ENCODE measurements around the gene ST3GAL4.

The ST3GAL4 gene

DNA sequence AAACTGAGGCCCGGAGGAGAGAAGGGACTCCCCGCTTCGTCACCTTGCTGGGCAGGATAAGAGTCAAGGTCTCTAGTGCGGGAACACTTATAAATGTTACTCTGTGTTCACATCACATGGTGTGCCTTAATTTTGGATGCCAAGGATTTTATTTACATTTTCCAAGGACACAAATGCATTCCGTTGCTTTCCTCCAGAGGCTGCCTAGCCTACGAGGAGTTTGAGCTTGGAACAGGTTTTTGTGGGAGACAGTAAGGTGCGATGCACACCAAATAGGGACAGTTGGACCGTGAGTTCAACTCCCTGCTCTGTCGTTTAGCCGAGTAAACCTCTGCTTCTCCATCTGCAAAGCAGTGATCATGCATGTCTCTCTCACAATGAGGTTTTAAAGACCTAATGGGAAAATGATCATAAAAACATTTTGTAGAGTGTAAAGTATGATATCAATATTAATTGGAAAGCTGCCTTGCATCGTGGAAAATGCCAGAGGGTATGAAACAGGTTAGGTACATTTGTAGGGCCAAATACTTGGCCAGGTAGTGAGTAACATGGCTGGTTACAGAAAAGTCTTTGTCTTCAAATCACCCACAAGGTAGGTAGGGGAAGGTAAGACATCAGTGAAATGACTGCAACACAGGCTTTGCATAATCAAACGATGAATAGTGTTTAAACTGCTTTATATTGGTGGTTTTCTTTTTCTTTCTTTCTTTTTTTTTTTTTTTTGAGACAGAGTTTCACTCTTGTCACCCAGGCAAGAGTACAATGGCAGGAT, 61.8 kb downstream of the ST3GAL4 start:
- Histone ChIP-seq H3K4me3 (ENCODE audit: low read depth in 1 of 5, low read length in 5 of 5) (peak overlapping the region in 4 of 5 donors; percentile 47 to 62 (median 52)), H3K9me3 (ENCODE audit: control insufficient read depth in 5 of 5, low read length in 5 of 5) (no peaks in the 10 kb centered on the region), H3K27me3 (ENCODE audit: control insufficient read depth in 5 of 5, insufficient read depth in 4 of 5, low read length in 5 of 5) (no peaks in the 10 kb centered on the region), H3K27ac (ENCODE audit: low read depth, low read length) (peak overlapping the region; percentile 62), H3K9ac (ENCODE audit: low read length in 5 of 5) (peak overlapping the region in 2 of 5 donors; percentile 51 to 65), H3K4me1 (ENCODE audit: control insufficient read depth in 5 of 5, insufficient read depth in 5 of 5, low read length in 5 of 5) (peaks cover 15 to 41% (median 34%) of the 10 kb centered on the region in 5 donors), H3K36me3 (ENCODE audit: control insufficient read depth in 5 of 5, insufficient read depth in 5 of 5, low read length in 5 of 5) (peaks cover 0 to 17% (median 9%) of the 10 kb centered on the region in 5 donors)

DNA sequence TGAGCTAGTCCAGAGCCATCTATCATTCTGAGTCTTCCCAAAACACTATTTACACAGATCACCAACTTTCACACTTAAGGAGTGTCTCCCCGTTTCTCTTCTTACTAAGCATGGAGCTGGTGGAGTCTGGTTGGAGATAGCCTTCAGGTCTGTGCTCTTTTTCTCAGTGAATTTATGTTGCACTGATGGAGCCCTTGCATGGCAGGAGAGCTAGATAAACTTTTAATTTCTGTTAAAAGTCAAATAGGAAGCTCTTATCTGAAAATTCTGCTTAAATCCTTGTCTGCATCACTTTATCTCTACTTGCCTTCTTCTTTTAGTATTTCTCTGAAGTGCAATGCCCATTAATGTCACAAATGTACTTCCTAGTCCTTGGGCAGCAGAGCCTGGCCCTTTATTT, 63.4 kb downstream of the ST3GAL4 start:
- Histone ChIP-seq H3K9me3 (ENCODE audit: control insufficient read depth in 5 of 5, low read length in 5 of 5) (no peaks in the 10 kb centered on the region), H3K4me3 (ENCODE audit: low read depth in 1 of 5, low read length in 5 of 5) (no peak overlapping the region), H3K9ac (ENCODE audit: low read length in 5 of 5) (no peak overlapping the region), H3K36me3 (ENCODE audit: control insufficient read depth in 5 of 5, insufficient read depth in 5 of 5, low read length in 5 of 5) (peaks cover 0 to 3% (median 1%) of the 10 kb centered on the region in 5 donors), H3K27ac (ENCODE audit: low read depth, low read length) (no peak overlapping the region), H3K4me1 (ENCODE audit: control insufficient read depth in 5 of 5, insufficient read depth in 5 of 5, low read length in 5 of 5) (peaks cover 15 to 41% (median 34%) of the 10 kb centered on the region in 5 donors), H3K27me3 (ENCODE audit: control insufficient read depth in 5 of 5, insufficient read depth in 4 of 5, low read length in 5 of 5) (no peaks in the 10 kb centered on the region)

DNA sequence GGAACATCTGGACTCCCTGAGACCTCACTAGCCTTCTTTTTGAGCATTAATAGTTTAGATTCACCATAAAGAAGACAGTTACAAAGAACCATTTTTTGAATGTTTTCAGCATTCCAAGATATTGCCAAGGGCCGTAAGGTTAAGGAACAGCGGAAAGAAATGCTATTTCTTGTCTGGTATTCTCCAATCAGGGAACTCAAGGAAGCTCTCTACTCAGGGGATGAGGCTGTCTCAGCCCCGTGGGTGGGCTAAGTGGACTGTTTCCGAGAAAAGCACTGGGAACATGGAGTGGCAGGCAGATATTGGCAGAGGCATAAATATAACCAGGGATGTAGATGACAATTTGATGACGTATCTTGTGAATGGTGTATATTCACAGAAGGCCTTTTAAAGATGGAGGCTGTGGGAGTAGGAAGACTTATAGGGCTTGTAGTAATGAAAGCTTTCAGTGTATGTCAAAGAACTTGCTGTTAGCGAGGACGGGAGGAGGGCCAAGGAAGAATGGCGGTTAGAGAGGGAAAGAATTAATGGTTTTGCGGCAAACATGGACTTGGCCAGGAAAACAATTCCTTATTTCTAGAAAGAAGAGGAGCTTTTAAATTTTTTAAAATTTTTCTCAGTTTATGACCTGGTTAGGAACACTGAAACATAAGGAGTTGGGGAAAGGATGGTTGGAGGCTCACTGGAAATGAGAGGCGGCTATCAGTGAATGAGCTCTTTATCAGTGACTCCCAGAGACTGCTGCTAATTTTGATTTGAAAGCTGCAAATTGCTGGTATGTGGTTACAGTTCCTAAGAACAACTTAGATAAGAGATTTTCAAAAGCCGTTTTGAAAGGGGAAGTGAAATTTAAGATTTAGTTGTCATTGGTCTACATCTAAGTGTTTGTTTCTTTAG, 64.6 kb downstream of the ST3GAL4 start:
- Histone ChIP-seq H3K4me1 (ENCODE audit: control insufficient read depth in 5 of 5, insufficient read depth in 5 of 5, low read length in 5 of 5) (peaks cover 13 to 31% (median 27%) of the 10 kb centered on the region in 5 donors), H3K9ac (ENCODE audit: low read length in 5 of 5) (no peak overlapping the region), H3K9me3 (ENCODE audit: control insufficient read depth in 5 of 5, low read length in 5 of 5) (no peaks in the 10 kb centered on the region), H3K4me3 (ENCODE audit: low read depth in 1 of 5, low read length in 5 of 5) (no peak overlapping the region), H3K27ac (ENCODE audit: low read depth, low read length) (no peak overlapping the region), H3K36me3 (ENCODE audit: control insufficient read depth in 5 of 5, insufficient read depth in 5 of 5, low read length in 5 of 5) (peaks cover 0 to 3% (median 0%) of the 10 kb centered on the region in 5 donors), H3K27me3 (ENCODE audit: control insufficient read depth in 5 of 5, insufficient read depth in 4 of 5, low read length in 5 of 5) (no peaks in the 10 kb centered on the region)

DNA sequence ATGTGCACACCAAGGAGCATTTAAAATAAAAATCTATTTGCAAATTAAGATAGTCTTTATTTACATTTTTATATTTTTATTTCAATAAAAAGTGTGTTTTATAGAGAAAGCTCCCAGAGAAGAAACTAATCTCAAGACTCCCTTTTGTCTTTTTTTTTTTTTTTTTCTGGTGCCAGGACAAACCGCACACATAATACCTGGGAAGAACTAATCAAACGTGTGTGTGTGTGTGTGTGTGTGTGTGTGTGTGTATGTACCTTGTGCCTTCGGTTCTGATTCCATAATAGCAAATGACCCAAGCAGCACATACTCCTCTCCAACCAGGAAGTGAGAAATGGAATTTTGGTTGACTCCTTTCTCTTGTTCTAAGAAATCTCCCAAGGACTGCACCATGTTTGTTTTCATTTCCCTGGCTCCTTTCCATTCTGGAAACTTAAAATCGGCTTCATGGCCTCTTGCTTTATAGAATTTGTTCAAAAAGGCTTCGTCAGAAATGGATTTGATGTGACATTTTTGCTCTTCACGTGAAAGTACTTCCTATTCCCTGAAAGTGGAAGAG, 65.3 kb downstream of the ST3GAL4 start:
- no peak overlapping the region for H3K27ac ChIP-seq (ENCODE audit: low read depth, low read length)
- peaks cover 0 to 3% (median 0%) of the 10 kb centered on the region in 5 donors for H3K36me3 ChIP-seq (ENCODE audit: control insufficient read depth in 5 of 5, insufficient read depth in 5 of 5, low read length in 5 of 5)
- H3K9ac ChIP-seq (ENCODE audit: low read length in 5 of 5) = no peak overlapping the region
- H3K27me3 ChIP-seq (ENCODE audit: control insufficient read depth in 5 of 5, insufficient read depth in 4 of 5, low read length in 5 of 5) = no peaks in the 10 kb centered on the region
- no peaks in the 10 kb centered on the region for H3K9me3 ChIP-seq (ENCODE audit: control insufficient read depth in 5 of 5, low read length in 5 of 5)
- peaks cover 7 to 24% (median 20%) of the 10 kb centered on the region in 5 donors for H3K4me1 ChIP-seq (ENCODE audit: control insufficient read depth in 5 of 5, insufficient read depth in 5 of 5, low read length in 5 of 5)
- no peak overlapping the region for H3K4me3 ChIP-seq (ENCODE audit: low read depth in 1 of 5, low read length in 5 of 5)

DNA sequence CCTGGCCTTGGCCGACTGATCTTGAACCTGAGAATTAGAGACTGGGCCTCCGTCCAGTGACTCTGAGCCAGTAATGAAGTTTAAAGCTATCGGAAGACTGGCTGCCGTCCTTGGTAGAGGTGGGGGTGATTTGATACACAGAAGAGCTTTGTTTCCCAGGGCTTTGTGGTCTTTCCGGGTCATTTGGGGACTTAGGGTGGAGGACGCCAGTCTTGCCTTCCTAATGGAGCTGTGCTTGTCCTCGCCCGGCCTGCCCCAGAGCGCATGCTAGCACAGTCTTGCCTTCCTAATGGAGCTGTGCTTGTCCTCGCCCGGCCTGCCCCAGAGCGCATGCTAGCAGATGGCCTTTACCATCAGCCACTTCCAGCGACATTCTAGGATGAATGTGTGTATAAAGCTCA, 65.8 kb downstream of the ST3GAL4 start:
- Histone ChIP-seq H3K4me3 (ENCODE audit: low read depth in 1 of 5, low read length in 5 of 5) (no peak overlapping the region), H3K4me1 (ENCODE audit: control insufficient read depth in 5 of 5, insufficient read depth in 5 of 5, low read length in 5 of 5) (peaks cover 3 to 19% (median 15%) of the 10 kb centered on the region in 5 donors), H3K27me3 (ENCODE audit: control insufficient read depth in 5 of 5, insufficient read depth in 4 of 5, low read length in 5 of 5) (no peaks in the 10 kb centered on the region), H3K9me3 (ENCODE audit: control insufficient read depth in 5 of 5, low read length in 5 of 5) (no peaks in the 10 kb centered on the region), H3K27ac (ENCODE audit: low read depth, low read length) (no peak overlapping the region), H3K9ac (ENCODE audit: low read length in 5 of 5) (no peak overlapping the region), H3K36me3 (ENCODE audit: control insufficient read depth in 5 of 5, insufficient read depth in 5 of 5, low read length in 5 of 5) (peaks cover 0 to 3% (median 0%) of the 10 kb centered on the region in 5 donors)

DNA sequence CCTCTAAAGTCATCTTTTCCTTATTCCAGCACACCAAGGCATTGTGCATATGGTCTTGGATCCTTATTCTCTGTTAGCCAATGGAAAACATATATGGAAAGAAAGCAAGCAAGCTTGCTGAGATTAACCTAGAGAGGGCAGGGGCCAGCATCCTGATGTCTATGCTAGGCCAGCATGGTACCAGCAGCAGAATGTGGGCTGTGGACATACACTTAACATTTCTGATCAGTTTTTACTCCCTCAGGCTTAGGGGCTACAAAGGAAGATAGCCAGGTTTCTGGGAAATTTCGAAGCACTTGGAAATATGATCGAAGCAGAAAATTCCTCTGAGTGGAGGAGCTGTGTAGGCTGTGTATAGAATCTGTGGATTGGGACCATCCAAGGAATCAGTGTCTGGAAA, 67.0 kb downstream of the ST3GAL4 start:
- H3K4me3 ChIP-seq (ENCODE audit: low read depth in 1 of 5, low read length in 5 of 5) = no peak overlapping the region
- peaks cover 0 to 3% (median 0%) of the 10 kb centered on the region in 5 donors for H3K36me3 ChIP-seq (ENCODE audit: control insufficient read depth in 5 of 5, insufficient read depth in 5 of 5, low read length in 5 of 5)
- peaks cover 3 to 17% (median 10%) of the 10 kb centered on the region in 5 donors for H3K4me1 ChIP-seq (ENCODE audit: control insufficient read depth in 5 of 5, insufficient read depth in 5 of 5, low read length in 5 of 5)
- H3K9ac ChIP-seq (ENCODE audit: low read length in 5 of 5) = no peak overlapping the region
- H3K9me3 ChIP-seq (ENCODE audit: control insufficient read depth in 5 of 5, low read length in 5 of 5) = no peaks in the 10 kb centered on the region
- no peak overlapping the region for H3K27ac ChIP-seq (ENCODE audit: low read depth, low read length)
- H3K27me3 ChIP-seq (ENCODE audit: control insufficient read depth in 5 of 5, insufficient read depth in 4 of 5, low read length in 5 of 5) = no peaks in the 10 kb centered on the region

DNA sequence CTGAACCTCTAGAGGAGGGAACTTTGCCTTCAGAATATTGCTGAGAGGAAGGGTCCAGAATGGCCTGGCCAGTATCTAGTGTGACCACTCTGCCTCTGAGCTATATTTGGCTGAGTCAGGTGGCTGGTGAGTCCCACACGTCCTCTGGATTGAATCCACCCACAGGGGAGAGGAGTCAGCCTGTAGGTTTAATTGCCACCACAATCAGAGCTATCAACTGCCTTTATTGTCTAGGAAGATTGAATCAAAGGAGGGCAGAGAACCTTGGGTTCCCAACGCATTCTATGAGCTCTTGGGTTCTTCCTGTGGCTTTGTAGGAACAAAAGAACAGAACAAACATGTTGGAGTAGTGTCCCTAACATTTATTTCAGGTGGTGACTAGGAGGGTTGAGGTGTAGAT, 67.7 kb downstream of the ST3GAL4 start:
- Histone ChIP-seq H3K4me3 (ENCODE audit: low read depth in 1 of 5, low read length in 5 of 5) (no peak overlapping the region), H3K27me3 (ENCODE audit: control insufficient read depth in 5 of 5, insufficient read depth in 4 of 5, low read length in 5 of 5) (no peaks in the 10 kb centered on the region), H3K36me3 (ENCODE audit: control insufficient read depth in 5 of 5, insufficient read depth in 5 of 5, low read length in 5 of 5) (peaks cover 0 to 3% (median 0%) of the 10 kb centered on the region in 5 donors), H3K4me1 (ENCODE audit: control insufficient read depth in 5 of 5, insufficient read depth in 5 of 5, low read length in 5 of 5) (peaks cover 3 to 20% (median 10%) of the 10 kb centered on the region in 5 donors), H3K27ac (ENCODE audit: low read depth, low read length) (no peak overlapping the region), H3K9ac (ENCODE audit: low read length in 5 of 5) (no peak overlapping the region), H3K9me3 (ENCODE audit: control insufficient read depth in 5 of 5, low read length in 5 of 5) (no peaks in the 10 kb centered on the region)

DNA sequence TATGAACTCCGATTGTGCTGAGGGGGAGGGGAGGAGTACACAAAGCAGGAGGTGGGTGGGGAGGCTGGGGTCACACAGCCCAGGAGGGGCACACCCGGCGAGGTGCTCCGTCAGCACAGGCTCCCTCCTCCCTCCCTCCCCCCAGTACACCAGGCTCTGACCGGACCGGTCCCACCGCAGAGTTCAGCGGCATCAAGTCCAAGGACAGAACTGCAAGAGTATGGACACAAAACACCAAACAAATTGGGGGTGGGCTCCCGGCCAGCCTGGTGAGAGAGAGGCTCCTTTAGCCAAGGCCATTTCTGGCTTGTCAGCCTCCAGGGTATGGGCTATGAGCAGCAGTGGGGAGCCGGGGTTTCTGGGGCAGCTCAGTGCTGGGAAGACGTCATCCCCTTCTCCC, 68.3 kb downstream of the ST3GAL4 start:
- peaks cover under 1 to 14% (median 8%) of the 10 kb centered on the region in 5 donors for H3K4me1 ChIP-seq (ENCODE audit: control insufficient read depth in 5 of 5, insufficient read depth in 5 of 5, low read length in 5 of 5)
- H3K9ac ChIP-seq (ENCODE audit: low read length in 5 of 5) = no peak overlapping the region

DNA sequence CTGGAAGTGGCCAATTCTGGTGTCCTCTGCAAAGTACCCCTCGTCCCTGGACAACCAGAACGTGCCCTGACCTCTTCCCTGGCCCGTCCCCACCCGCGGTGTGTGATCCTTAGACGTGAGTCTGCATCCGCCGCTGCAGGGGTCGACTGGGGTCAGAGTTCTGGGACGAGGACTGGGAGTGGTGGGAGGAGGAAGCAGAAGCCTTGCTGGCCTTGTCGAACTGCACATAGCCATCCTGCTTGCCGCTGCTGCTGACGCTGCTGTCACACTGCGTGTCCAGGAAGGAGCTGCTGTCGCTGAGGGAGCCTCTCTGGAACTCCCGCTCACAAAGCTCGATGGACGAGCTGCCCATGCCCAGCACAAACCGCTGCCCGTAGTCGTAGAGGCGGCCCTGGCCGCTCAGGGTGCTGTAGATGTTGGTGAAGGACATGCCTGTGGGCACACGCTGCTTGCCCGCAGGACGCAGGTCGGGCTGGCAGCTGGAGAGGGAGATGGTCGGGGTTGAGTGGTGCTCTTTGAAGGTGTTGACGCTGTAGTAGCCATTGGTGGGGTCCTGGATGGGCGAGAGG, 69.1 kb downstream of the ST3GAL4 start:
- Histone ChIP-seq H3K36me3 (ENCODE audit: control insufficient read depth in 5 of 5, insufficient read depth in 5 of 5, low read length in 5 of 5) (peaks cover 0 to 3% (median 0%) of the 10 kb centered on the region in 5 donors), H3K4me1 (ENCODE audit: control insufficient read depth in 5 of 5, insufficient read depth in 5 of 5, low read length in 5 of 5) (peaks cover 0 to 11% (median 8%) of the 10 kb centered on the region in 5 donors), H3K9ac (ENCODE audit: low read length in 5 of 5) (no peak overlapping the region), H3K27me3 (ENCODE audit: control insufficient read depth in 5 of 5, insufficient read depth in 4 of 5, low read length in 5 of 5) (no peaks in the 10 kb centered on the region), H3K9me3 (ENCODE audit: control insufficient read depth in 5 of 5, low read length in 5 of 5) (no peaks in the 10 kb centered on the region), H3K4me3 (ENCODE audit: low read depth in 1 of 5, low read length in 5 of 5) (no peak overlapping the region), H3K27ac (ENCODE audit: low read depth, low read length) (no peak overlapping the region)

More for the DNA sequence above, 68.3 kb downstream of the ST3GAL4 start:
- Histone ChIP-seq H3K27me3 (ENCODE audit: control insufficient read depth in 5 of 5, insufficient read depth in 4 of 5, low read length in 5 of 5) (no peaks in the 10 kb centered on the region), H3K4me3 (ENCODE audit: low read depth in 1 of 5, low read length in 5 of 5) (no peak overlapping the region), H3K27ac (ENCODE audit: low read depth, low read length) (no peak overlapping the region), H3K36me3 (ENCODE audit: control insufficient read depth in 5 of 5, insufficient read depth in 5 of 5, low read length in 5 of 5) (peaks cover 0 to 3% (median 0%) of the 10 kb centered on the region in 5 donors), H3K9me3 (ENCODE audit: control insufficient read depth in 5 of 5, low read length in 5 of 5) (no peaks in the 10 kb centered on the region)

Data from subcutaneous abdominal adipose tissue (tissue), 5 donors.